ENCODE results near the gene RINL. TPM values are rescaled to one million over a fixed set of nuclear protein-coding genes. Genes with fewer than 3 reads are reported as not detected.

The RINL gene
- total and polyA plus RNA-seq, 2 of the 8 experiments (the other 6 are each of a cell fraction or from before 2014, with no cell fraction given): 11.1 to 11.9 TPM

DNA sequence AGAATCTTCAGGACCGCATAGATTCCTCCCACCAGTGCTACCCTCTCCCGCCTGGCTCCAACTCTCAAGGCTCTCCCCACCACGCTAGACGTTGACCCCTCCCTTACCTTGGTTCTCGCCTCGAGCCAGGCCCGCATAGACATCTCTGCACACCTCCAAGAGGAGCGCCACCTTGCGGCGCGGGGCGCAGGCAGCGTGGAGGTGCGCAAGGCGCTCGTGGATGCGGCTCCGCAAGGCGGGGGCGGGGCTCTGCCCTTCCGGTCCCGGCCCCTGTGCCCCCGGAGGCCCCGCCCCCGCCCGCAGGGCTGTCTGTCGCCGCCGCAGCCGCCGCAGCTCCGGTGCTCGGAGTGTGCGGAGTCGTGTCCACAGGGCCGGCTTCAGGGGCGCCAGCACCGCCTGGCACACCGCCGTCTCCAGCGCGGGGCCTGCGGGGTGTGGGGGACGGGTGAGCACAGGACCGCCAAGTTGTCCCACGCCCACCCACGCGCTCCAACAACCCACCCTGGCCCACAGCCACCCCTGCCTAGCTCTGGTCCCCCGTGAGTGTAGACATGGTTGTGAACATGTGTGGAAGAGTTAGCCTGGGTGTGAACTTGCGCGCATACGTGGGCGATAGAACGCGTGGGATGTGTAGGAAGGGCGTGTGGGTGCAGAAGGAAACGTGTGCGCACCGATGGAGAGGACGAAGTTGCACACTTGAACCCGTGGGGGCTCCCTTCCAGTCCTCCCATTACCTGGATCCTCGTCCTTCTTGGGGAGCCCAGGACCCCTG is 8.1 kb downstream of the RINL start (continued):
- TF ChIP-seq BACH1 (IDR thresholded peaks at IDR 0.05; ENCODE audit: low read length): peak; percentile 97
- peak; percentile 84 for TF ChIP-seq MAX (IDR thresholded peaks at IDR 0.05)
- no peak for TF ChIP-seq CBX8 (IDR thresholded peaks at IDR 0.05; ENCODE audit: borderline replicate concordance, low read depth, low read length)
- peak; percentile 56; the same call in 1 of the 2 replicates for TF ChIP-seq CREB1 (IDR thresholded peaks at IDR 0.05)
- no peak for TF ChIP-seq SRF (IDR thresholded peaks at IDR 0.05; ENCODE audit: low read depth, low read length)
- TF ChIP-seq BCL11A (IDR thresholded peaks at IDR 0.05; ENCODE audit: low read depth in 2 of 2, low read length in 2 of 2): no peak
- TF ChIP-seq SUZ12 (IDR thresholded peaks at IDR 0.05; ENCODE audit: low read length): peak; percentile 52; the same call in 1 of the 2 replicates
- 0 out of 2 replicates have a peak, but pooled peaks have one; percentile 27 for TF ChIP-seq POLR2AphosphoS5 (IDR thresholded peaks at IDR 0.05; ENCODE audit: low read depth, low read length)
- TF ChIP-seq TCF12 (IDR thresholded peaks at IDR 0.05; ENCODE audit: low read depth, low read length): no peak
- no peak for TF ChIP-seq CHD2 (IDR thresholded peaks at IDR 0.05; ENCODE audit: low read length)
- TF ChIP-seq RAD21 (IDR thresholded peaks at IDR 0.05 in 1 of 2, conservative IDR thresholded peaks at IDR 0.05 in 1 of 2; ENCODE audit: low read depth in 2 of 2, low read length in 2 of 2): peak; percentile 22 to 57
- no peak for TF ChIP-seq BRCA1 (IDR thresholded peaks at IDR 0.05; ENCODE audit: low read depth, low read length)
- TF ChIP-seq HDAC2 (IDR thresholded peaks at IDR 0.05; ENCODE audit: borderline replicate concordance in 1 of 2, low read depth in 2 of 2, low read length in 2 of 2): peak; percentile 95 to 100
- TF ChIP-seq CTBP2 (IDR thresholded peaks at IDR 0.05; ENCODE audit: borderline replicate concordance, insufficient read depth, insufficient read length, low read length): peak; percentile 55
- 0 out of 2 replicates have a peak, but pooled peaks have one; percentile 28 for TF ChIP-seq PHF8 (conservative IDR thresholded peaks at IDR 0.05; ENCODE audit: low read depth, low read length)
- TF ChIP-seq EGR1 (IDR thresholded peaks at IDR 0.05; ENCODE audit: borderline replicate concordance, low read depth, low read length): peak; percentile 63; the same call in 1 of the 2 replicates
- peak; percentile 45; the same call in 1 of the 2 replicates for TF ChIP-seq GABPA (IDR thresholded peaks at IDR 0.05; ENCODE audit: borderline replicate concordance, insufficient read depth, low read length)
- TF ChIP-seq, protein P1, sequence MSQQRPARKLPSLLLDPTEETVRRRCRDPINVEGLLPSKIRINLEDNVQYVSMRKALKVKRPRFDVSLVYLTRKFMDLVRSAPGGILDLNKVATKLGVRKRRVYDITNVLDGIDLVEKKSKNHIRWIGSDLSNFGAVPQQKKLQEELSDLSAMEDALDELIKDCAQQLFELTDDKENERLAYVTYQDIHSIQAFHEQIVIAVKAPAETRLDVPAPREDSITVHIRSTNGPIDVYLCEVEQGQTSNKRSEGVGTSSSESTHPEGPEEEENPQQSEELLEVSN (IDR thresholded peaks at IDR 0.05): peak; percentile 39; the same call in 1 of the 2 replicates
- TF ChIP-seq KDM1A (IDR thresholded peaks at IDR 0.05; ENCODE audit: borderline replicate concordance, low read length): peak; percentile 34; the same call in 1 of the 2 replicates
- TF ChIP-seq KDM4A (IDR thresholded peaks at IDR 0.05; ENCODE audit: low read depth, low read length, severe bottlenecking): peak; percentile 42

All from H1 (cell line).